Activated T-helper 17 cell treated with anti-CD3 and anti-CD28 coated beads, Interleukin-2, amount 50 U/mL, for 72 hours (primary cell): Measurements from ENCODE around the gene SPATA33. TPM values are rescaled to one million over a fixed set of nuclear protein-coding genes. Genes with fewer than 3 reads are reported as not detected.
"Not testable (repeated sequence)": the region's sequence is repeated elsewhere in the genome, so short reads cannot be mapped to it uniquely, and the experiment has no call there.

Source experiments
- ATAC-seq: fragments of 150-1000 bp; cut with Tn5 transposase; replicated peaks from 2 replicates; pipeline ENCODE4 v1.10.0; 2021; ENCODE audit warnings: mild to moderate bottlenecking, moderate library complexity
- H3K27ac Mint-ChIP-seq: one replicate; pipeline ENCODE4 v1.8.0; 2022; ENCODE audit warnings: mixed read lengths
- H3K27me3 Mint-ChIP-seq: one replicate; pipeline ENCODE4 v1.8.0; 2022; ENCODE audit warnings: mixed read lengths
- H3K36me3 Mint-ChIP-seq: one replicate; pipeline ENCODE4 v1.8.0; 2022; ENCODE audit warnings: low read depth, mild to moderate bottlenecking, mixed read lengths
- H3K4me1 Mint-ChIP-seq: one replicate; pipeline ENCODE4 v1.8.0; 2022; ENCODE audit warnings: mixed read lengths
- H3K4me3 Mint-ChIP-seq: one replicate; pipeline ENCODE4 v1.8.0; 2022; ENCODE audit warnings: mild to moderate bottlenecking, mixed read lengths
- H3K9me3 Mint-ChIP-seq: one replicate; pipeline ENCODE4 v1.8.0; 2022; ENCODE audit warnings: mixed read lengths
- total RNA-seq, 2 donors: library from RNA; stranded (reverse); gene quantifications; one replicate each; pipeline ENCODE4 v1.2.3, GENCODE V29; 2022

Gene SPATA33
- total RNA-seq, 2 donors from 2014 or later: 13.3 to 21.5 TPM

- H3K27me3 Mint-ChIP-seq: peaks cover 8% of the 10 kb centered on the region
- no peaks in the 10 kb centered on the region for H3K36me3 Mint-ChIP-seq
- no peaks in the 10 kb centered on the region for H3K9me3 Mint-ChIP-seq
- H3K27ac Mint-ChIP-seq: no peak overlapping the region
- H3K4me3 Mint-ChIP-seq: no peak overlapping the region
- no peak for ATAC-seq
- H3K4me1 Mint-ChIP-seq: peaks cover 10% of the 10 kb centered on the region
Observed at GRCh38 chr16:89621136-89621697, 36.4 kb upstream of the SPATA33 start.

GRCh38 chr16:89621698-89622409, 35.8 kb upstream of the SPATA33 start:
- Mint-ChIP-seq H3K4me1 (peaks cover 4% of the 10 kb centered on the region), H3K36me3 (no peaks in the 10 kb centered on the region), H3K4me3 (no peak overlapping the region), H3K27ac (no peak overlapping the region), H3K9me3 (no peaks in the 10 kb centered on the region), H3K27me3 (peaks cover 8% of the 10 kb centered on the region)
- ATAC-seq: no peak

- no peak overlapping the region for H3K4me3 Mint-ChIP-seq
- no peaks in the 10 kb centered on the region for H3K36me3 Mint-ChIP-seq
Observed at GRCh38 chr16:89623511-89624261, 34.0 kb upstream of the SPATA33 start.

GRCh38 chr16:89624777-89625761, 32.6 kb upstream of the SPATA33 start:
- Mint-ChIP-seq H3K4me3 (no peak overlapping the region), H3K27me3 (peaks cover 8% of the 10 kb centered on the region), H3K36me3 (no peaks in the 10 kb centered on the region), H3K4me1 (peaks cover 4% of the 10 kb centered on the region), H3K27ac (no peak overlapping the region), H3K9me3 (no peaks in the 10 kb centered on the region)
- ATAC-seq: no peak

More at GRCh38 chr16:89623511-89624261, 34.0 kb upstream of the SPATA33 start:
- no peaks in the 10 kb centered on the region for H3K9me3 Mint-ChIP-seq
- no peak overlapping the region for H3K27ac Mint-ChIP-seq
- H3K27me3 Mint-ChIP-seq: peaks cover 8% of the 10 kb centered on the region
- H3K4me1 Mint-ChIP-seq: peaks cover 4% of the 10 kb centered on the region
- ATAC-seq: no peak

GRCh38 chr16:89629827-89630610, 27.6 kb upstream of the SPATA33 start:
- H3K4me3 Mint-ChIP-seq: no peak overlapping the region
- H3K27ac Mint-ChIP-seq: no peak overlapping the region
- no peaks in the 10 kb centered on the region for H3K4me1 Mint-ChIP-seq
- ATAC-seq: peak; percentile 21
- H3K9me3 Mint-ChIP-seq: no peaks in the 10 kb centered on the region
- no peaks in the 10 kb centered on the region for H3K36me3 Mint-ChIP-seq
- no peaks in the 10 kb centered on the region for H3K27me3 Mint-ChIP-seq

- no peaks in the 10 kb centered on the region for H3K4me1 Mint-ChIP-seq
- no peak overlapping the region for H3K27ac Mint-ChIP-seq
Observed at GRCh38 chr16:89633064-89633631, 24.5 kb upstream of the SPATA33 start.

GRCh38 chr16:89634463-89635385, 22.9 kb upstream of the SPATA33 start:
- H3K27ac Mint-ChIP-seq, H3K4me1 Mint-ChIP-seq, H3K36me3 Mint-ChIP-seq, H3K4me3 Mint-ChIP-seq, H3K9me3 Mint-ChIP-seq, H3K27me3 Mint-ChIP-seq, ATAC-seq: not testable (repeated sequence)

More at GRCh38 chr16:89633064-89633631, 24.5 kb upstream of the SPATA33 start:
- Mint-ChIP-seq H3K27me3 (no peaks in the 10 kb centered on the region), H3K36me3 (no peaks in the 10 kb centered on the region), H3K9me3 (no peaks in the 10 kb centered on the region), H3K4me3 (no peak overlapping the region)
- no peak for ATAC-seq

GRCh38 chr16:89636663-89637062, 21.0 kb upstream of the SPATA33 start:
- no peak overlapping the region for H3K4me3 Mint-ChIP-seq
- peaks cover 7% of the 10 kb centered on the region for H3K4me1 Mint-ChIP-seq
- no peaks in the 10 kb centered on the region for H3K9me3 Mint-ChIP-seq
- H3K27me3 Mint-ChIP-seq: no peaks in the 10 kb centered on the region
- no peak overlapping the region for H3K27ac Mint-ChIP-seq
- ATAC-seq: no peak
- no peaks in the 10 kb centered on the region for H3K36me3 Mint-ChIP-seq

- no peaks in the 10 kb centered on the region for H3K9me3 Mint-ChIP-seq
- no peak overlapping the region for H3K27ac Mint-ChIP-seq
- H3K36me3 Mint-ChIP-seq: no peaks in the 10 kb centered on the region
- peaks cover 7% of the 10 kb centered on the region for H3K4me1 Mint-ChIP-seq
- ATAC-seq: no peak
- no peaks in the 10 kb centered on the region for H3K27me3 Mint-ChIP-seq
- H3K4me3 Mint-ChIP-seq: no peak overlapping the region
Observed at GRCh38 chr16:89637379-89637778, 20.3 kb upstream of the SPATA33 start.

- Mint-ChIP-seq H3K27ac (no peak overlapping the region), H3K4me1 (peaks cover 7% of the 10 kb centered on the region), H3K4me3 (no peak overlapping the region), H3K27me3 (no peaks in the 10 kb centered on the region), H3K9me3 (no peaks in the 10 kb centered on the region), H3K36me3 (no peaks in the 10 kb centered on the region)
- no peak for ATAC-seq
Observed at GRCh38 chr16:89638455-89638854, 19.2 kb upstream of the SPATA33 start.

- ATAC-seq: no peak
- Mint-ChIP-seq H3K4me1 (peaks cover 7% of the 10 kb centered on the region), H3K27ac (no peak overlapping the region), H3K36me3 (no peaks in the 10 kb centered on the region), H3K27me3 (no peaks in the 10 kb centered on the region), H3K9me3 (no peaks in the 10 kb centered on the region), H3K4me3 (no peak overlapping the region)
Observed at GRCh38 chr16:89639385-89639784, 18.3 kb upstream of the SPATA33 start.

GRCh38 chr16:89641458-89642119, 16.0 kb upstream of the SPATA33 start:
- Mint-ChIP-seq H3K4me1 (peaks cover 7% of the 10 kb centered on the region), H3K9me3 (no peaks in the 10 kb centered on the region), H3K27ac (peak overlapping the region; percentile 10), H3K27me3 (no peaks in the 10 kb centered on the region), H3K4me3 (peak overlapping the region; percentile 61), H3K36me3 (peaks cover 13% of the 10 kb centered on the region)
- no peak for ATAC-seq
